Right atrium auricular region (tissue), 2 donors: ENCODE data around the gene CNTFR. TPM values are rescaled to one million over a fixed set of nuclear protein-coding genes. Genes with fewer than 3 reads are reported as not detected.
A peak's percentile ranks its signal among the peaks of the same experiment; 100 is the strongest.

Source experiments
- DNase-seq: peaks from one replicate; pipeline ENCODE4 v3.0.0-alpha.2; 2019; ENCODE audit warnings: low spot score
- H3K27ac ChIP-seq, 2 donors: fragments of 200-600 bp; sonication (generic); 1 replicate in 1 of 2; 2 replicates in 1 of 2; pipeline ENCODE4 v1.5.1; 2016 to 2019
- H3K27me3 ChIP-seq, 2 donors: fragments of 200-600 bp; sonication (generic); one replicate each; pipeline versions ENCODE4 v1.5.1 to v1.6.0; 2017 to 2019
- H3K36me3 ChIP-seq: fragments of 200-600 bp; sonication (generic); one replicate; pipeline ENCODE4 v1.5.1; 2016
- H3K4me1 ChIP-seq, 2 donors: fragments of 200-600 bp; sonication (generic); one replicate each; pipeline versions ENCODE4 v1.5.1 to v1.6.0; 2017 to 2019
- H3K4me3 ChIP-seq, 2 donors: fragments of 200-600 bp; sonication (generic); 1 replicate in 1 of 2; 2 replicates in 1 of 2; pipeline ENCODE4 v1.5.1; 2017 to 2019; ENCODE audit warnings: mild to moderate bottlenecking in 1 of 2, moderate library complexity in 1 of 2
- H3K9me3 ChIP-seq, 2 donors: fragments of 200-600 bp; sonication (generic); one replicate each; pipeline ENCODE4 v1.5.1; 2019
- total RNA-seq, 2 donors: library from RNA; depleted of rRNA; stranded (reverse); fragments of >200 nt; gene quantifications; one replicate each; pipeline ENCODE4 v1.1.0, GENCODE V29; 2016
- TF ChIP-seq, protein P1 (sequence below), 2 donors: fragments of 200-600 bp; sonication (generic); IDR thresholded peaks; one replicate each; pipeline ENCODE4 v1.5.1; 2019; ENCODE audit warnings: antibody characterized with exemption in 2 of 2

CNTFR gene
- total RNA-seq, 2 donors from 2014 or later = 6.6 to 23.3 TPM

DNA sequence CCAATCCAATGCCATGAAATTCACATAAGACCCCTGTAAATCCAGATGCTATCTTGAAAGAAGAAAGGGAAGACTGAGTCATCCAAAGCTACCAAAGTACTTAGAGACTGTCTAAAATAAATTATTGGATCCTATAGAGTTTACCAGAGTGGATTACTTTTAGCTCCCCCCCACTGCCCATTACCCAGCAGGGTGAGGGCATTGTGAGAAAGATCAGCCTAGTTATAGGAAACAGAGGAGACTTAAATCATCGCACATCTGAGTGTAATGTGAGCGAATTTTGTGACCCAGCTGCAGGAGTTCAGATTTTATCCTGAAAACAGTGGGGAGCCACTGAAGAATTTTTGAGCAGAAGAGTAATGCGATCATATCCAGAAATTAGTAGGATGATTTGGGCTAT, 65.2 kb downstream of the CNTFR start:
- DNase-seq = peak; percentile 5
- Histone ChIP-seq H3K9me3 (no peaks in the 10 kb centered on the region), H3K36me3 (no peaks in the 10 kb centered on the region), H3K4me3 (no peak overlapping the region), H3K27ac (no peak overlapping the region), H3K4me1 (peaks cover 0 to 10% of the 10 kb centered on the region in 2 donors), H3K27me3 (no peaks in the 10 kb centered on the region)
- TF ChIP-seq, protein P1, sequence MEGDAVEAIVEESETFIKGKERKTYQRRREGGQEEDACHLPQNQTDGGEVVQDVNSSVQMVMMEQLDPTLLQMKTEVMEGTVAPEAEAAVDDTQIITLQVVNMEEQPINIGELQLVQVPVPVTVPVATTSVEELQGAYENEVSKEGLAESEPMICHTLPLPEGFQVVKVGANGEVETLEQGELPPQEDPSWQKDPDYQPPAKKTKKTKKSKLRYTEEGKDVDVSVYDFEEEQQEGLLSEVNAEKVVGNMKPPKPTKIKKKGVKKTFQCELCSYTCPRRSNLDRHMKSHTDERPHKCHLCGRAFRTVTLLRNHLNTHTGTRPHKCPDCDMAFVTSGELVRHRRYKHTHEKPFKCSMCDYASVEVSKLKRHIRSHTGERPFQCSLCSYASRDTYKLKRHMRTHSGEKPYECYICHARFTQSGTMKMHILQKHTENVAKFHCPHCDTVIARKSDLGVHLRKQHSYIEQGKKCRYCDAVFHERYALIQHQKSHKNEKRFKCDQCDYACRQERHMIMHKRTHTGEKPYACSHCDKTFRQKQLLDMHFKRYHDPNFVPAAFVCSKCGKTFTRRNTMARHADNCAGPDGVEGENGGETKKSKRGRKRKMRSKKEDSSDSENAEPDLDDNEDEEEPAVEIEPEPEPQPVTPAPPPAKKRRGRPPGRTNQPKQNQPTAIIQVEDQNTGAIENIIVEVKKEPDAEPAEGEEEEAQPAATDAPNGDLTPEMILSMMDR (IDR thresholded peaks at IDR 0.05) = no peak

DNA sequence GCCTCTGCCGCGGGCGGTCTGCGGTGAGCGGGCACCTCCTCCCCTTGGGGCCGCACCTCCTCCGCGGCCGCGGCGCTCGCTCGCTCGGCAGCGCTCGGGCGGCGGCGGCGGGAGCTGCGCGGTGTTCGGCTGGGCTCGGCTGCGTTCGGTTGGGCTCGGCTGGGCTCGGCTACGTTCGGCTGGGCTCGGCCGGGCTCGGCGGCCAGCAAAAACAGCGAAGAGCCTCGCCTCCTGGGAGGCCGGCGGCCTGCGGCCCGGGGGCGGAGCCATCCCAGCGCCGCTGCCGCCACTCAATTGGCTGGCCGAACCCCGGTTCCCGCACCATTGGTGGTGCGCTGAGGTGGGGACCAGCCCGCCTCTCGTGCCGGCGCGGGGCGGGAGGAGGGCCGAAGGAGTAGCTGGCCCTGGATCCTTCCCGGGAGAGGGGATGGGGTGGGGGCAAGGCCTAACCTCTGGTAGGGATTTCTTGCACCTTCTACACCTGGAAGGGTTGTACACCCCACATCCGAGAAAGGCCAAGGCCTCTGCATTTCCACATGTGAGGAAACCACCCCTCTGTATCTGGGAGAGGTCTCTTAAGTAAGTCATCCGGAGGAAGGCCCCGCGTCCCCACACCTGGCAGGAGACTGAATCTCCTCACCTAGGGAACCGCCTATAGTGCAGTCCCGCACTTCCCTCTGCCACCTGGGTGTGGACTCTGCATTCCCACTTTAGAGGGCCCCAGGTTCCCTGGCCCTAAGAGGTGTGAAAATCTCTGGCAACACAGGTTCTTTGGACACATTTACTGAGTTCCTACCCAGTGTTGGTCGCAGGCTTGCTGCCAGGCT, 66.3 kb downstream of the CNTFR start, which contains the start of gene ENHO:
Gene ENHO, minus strand, starts transcription at position 20 of the 827 bp plus-strand sequence. CDS start 1,295 bp downstream, outside the sequence.
- peaks cover 0 to 10% of the 10 kb centered on the region in 2 donors for H3K4me1 ChIP-seq
- no peaks in the 10 kb centered on the region for H3K36me3 ChIP-seq
- H3K27me3 ChIP-seq = no peaks in the 10 kb centered on the region
- TF ChIP-seq, protein P1 (IDR thresholded peaks at IDR 0.05) = peak in 1 of 2 donors; percentile 11
- peak; percentile 81 for DNase-seq
- no peak within 1 kb of the TSS for H3K27ac ChIP-seq
- peak within 1 kb of the TSS; percentile 41 to 55 for H3K4me3 ChIP-seq
- H3K9me3 ChIP-seq = no peaks in the 10 kb centered on the region

DNA sequence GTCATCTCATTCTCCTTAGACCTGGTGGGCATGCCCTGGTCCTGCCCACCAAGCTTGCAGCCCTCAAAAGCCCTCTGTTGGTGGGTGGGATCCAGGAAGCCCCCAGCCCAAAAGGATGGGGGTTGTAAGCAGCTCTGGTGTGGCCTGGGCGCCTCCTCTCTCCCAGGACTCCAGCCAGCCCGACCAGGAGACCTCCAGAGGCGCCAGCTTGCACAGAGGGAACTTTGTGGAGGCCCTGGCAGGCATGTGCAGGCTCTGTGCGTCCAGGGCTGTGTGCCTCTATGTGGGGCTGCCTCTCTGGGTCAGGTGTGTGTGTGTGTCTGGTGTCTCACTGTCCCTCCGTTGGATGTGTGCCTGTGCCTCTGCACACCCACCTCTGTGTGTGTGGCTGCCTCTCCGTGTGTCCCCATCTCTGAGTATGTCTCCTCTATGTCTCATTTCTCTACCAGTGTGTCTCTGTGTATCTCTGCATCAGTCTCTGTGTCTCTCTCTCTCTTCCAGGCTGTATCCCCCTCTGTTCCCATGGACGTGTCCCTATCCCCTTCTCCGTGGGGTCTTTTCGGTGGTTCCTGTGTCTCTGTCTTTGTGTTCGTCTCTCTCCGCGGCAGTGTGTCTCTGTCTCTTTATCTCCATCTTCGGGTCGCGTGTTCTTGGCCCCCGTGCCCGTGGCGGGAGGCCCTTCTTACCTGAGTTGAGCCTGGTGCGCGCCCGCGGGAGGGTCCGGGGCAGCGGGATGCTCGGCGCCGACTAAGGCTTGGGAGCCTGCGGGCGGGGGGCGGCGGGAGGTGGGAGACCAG, 67.2 kb downstream of the CNTFR start:
- Histone ChIP-seq H3K4me1 (peaks cover 0 to 10% of the 10 kb centered on the region in 2 donors), H3K4me3 (peak overlapping the region; percentile 41 to 55), H3K36me3 (no peaks in the 10 kb centered on the region), H3K27me3 (no peaks in the 10 kb centered on the region), H3K9me3 (no peaks in the 10 kb centered on the region), H3K27ac (no peak overlapping the region)
- TF ChIP-seq, protein P1 (IDR thresholded peaks at IDR 0.05) = no peak
- peak; percentile 55 for DNase-seq

DNA sequence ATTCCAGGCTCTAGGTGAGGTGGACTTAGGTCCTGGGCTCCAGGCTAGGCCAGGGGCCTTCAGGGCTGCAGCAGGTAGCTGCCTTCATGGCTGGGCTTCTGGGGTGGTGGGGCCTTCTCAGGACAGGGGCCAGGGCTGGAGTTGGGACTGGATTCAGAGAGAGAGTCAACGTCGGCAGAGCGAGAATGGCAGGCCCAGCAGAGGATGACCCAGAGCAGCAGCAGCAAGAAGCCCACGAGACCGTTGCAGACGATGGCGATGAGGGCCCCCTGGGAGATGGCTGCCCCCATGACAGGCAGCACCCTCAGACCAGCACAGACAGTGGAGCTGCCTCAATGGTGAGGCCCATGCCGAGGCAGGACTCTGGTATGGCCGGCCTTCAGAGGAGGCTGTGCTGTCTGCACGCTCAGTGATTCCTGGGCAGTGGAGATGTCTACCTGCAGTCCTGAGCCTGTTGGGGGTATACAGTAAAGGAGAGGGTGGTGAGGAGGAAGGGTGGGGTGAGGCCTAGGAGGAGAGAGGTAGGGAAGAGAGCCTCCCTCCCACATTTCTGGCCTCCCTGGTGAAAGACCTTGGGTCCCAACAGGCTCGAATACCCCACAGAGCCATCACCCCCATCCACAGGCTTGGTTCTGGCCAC, 68.0 kb downstream of the CNTFR start:
- Histone ChIP-seq H3K9me3 (no peaks in the 10 kb centered on the region), H3K4me1 (peaks cover 0 to 10% of the 10 kb centered on the region in 2 donors), H3K27me3 (no peaks in the 10 kb centered on the region), H3K4me3 (no peak overlapping the region), H3K36me3 (no peaks in the 10 kb centered on the region), H3K27ac (no peak overlapping the region)
- TF ChIP-seq, protein P1 (IDR thresholded peaks at IDR 0.05) = no peak
- no peak for DNase-seq

DNA sequence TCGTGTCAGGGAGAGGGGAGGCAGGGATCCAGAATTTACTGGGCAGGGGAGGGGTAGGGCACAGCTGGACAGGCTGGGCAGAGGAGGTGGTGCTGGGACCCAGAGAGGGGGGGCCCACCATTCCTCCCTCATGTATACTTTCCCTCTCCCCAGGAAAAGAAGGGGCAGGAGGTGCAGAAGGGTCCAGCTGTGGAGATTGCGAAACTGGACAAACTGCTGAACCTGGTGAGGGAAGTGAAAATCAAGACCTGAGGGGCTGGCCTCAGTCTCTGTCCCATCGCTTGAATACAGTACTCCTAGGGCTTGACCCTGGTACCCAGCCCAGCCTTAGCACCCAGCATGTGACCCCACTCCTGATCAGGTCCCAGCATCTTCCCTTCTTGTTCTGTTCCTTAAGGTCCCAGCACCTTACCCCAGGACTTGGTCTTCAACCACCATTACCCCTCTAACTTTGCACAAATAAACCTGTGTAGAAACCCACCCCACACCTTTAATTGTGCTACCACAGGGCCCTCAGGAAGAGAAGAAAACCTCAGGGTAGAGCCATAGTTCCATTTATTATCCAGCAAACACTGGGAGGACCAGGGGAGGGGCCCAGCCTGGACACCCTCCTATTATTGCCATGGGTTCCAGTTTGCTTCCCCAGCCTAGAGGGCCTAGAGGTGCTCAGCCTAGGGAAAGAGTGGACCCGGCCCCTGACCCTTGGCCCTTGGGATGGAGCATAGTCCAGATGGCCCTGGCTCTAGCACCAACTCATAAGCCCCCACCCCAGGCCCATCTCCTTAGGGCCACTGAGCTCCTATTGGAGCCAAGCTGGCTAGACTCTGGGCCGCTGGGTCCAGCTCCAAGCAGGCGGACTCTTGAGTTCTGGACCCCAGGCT, 68.8 kb downstream of the CNTFR start:
- H3K9me3 ChIP-seq = no peaks in the 10 kb centered on the region
- no peaks in the 10 kb centered on the region for H3K36me3 ChIP-seq
- DNase-seq = no peak
- H3K4me3 ChIP-seq = no peak overlapping the region
- TF ChIP-seq, protein P1 (IDR thresholded peaks at IDR 0.05) = no peak
- H3K27ac ChIP-seq = no peak overlapping the region
- H3K4me1 ChIP-seq = peaks cover 0 to 10% of the 10 kb centered on the region in 2 donors
- H3K27me3 ChIP-seq = no peaks in the 10 kb centered on the region
